Activated naive CD4-positive, alpha-beta T cell treated with anti-CD3 and anti-CD28 coated beads for 36 hours (primary cell): ENCODE results near the gene TNFRSF12A. TPM values are rescaled to one million over a fixed set of nuclear protein-coding genes. Genes with fewer than 3 reads are reported as not detected.

Source experiments
- CTCF ChIA-PET: fragments of 350-600 bp; sonication (Branson Sonifier 250); formaldehyde crosslinking; loops from one replicate; lab custom pipeline; 2021; ENCODE audit warnings: antibody characterized with exemption; lab: Charles Lee
- DNase-seq: peaks from one replicate; pipeline ENCODE4 v3.0.0-alpha.2; 2020
- H3K27ac Mint-ChIP-seq: one replicate; pipeline ENCODE4 v1.8.0; 2021; ENCODE audit warnings: mild to moderate bottlenecking, mixed read lengths
- H3K27me3 Mint-ChIP-seq: one replicate; pipeline ENCODE4 v1.8.0; 2021; ENCODE audit warnings: low read depth, mixed read lengths
- H3K36me3 Mint-ChIP-seq: one replicate; pipeline ENCODE4 v1.8.0; 2021; ENCODE audit warnings: low read depth, mixed read lengths
- H3K4me1 Mint-ChIP-seq: one replicate; pipeline ENCODE4 v1.8.0; 2021; ENCODE audit warnings: low read depth, mixed read lengths
- H3K4me3 Mint-ChIP-seq: one replicate; pipeline ENCODE4 v1.8.0; 2021; ENCODE audit warnings: mild to moderate bottlenecking, moderate library complexity, mixed read lengths
- H3K9me3 Mint-ChIP-seq: one replicate; pipeline ENCODE4 v1.8.0; 2021; ENCODE audit warnings: mixed read lengths
- intact Hi-C: fragments of 100-400 bp; cut with micrococcal nuclease; formaldehyde crosslinking; loops from one replicate; pipeline ENCODE4 v1.15.1; 2023
- total RNA-seq, 2 experiments: library from RNA; stranded (reverse); gene quantifications; one replicate each; pipeline ENCODE4 v1.2.3, GENCODE V29; 2021

Gene TNFRSF12A
- total RNA-seq, 2 experiments from 2014 or later = 0.88 to 0.96 TPM

- Mint-ChIP-seq H3K36me3 (no peaks in the 10 kb centered on the region), H3K4me1 (peaks cover 16% of the 10 kb centered on the region), H3K9me3 (no peaks in the 10 kb centered on the region), H3K4me3 (no peak overlapping the region), H3K27me3 (peaks cover 4% of the 10 kb centered on the region), H3K27ac (no peak overlapping the region)
- no peak for DNase-seq
- intact Hi-C loops = no loop called here
- CTCF ChIA-PET = no interaction called here
Measured at GRCh38 chr16:3014971-3015370, 5.2 kb upstream of the TNFRSF12A start.

- Mint-ChIP-seq H3K27me3 (peaks cover 5% of the 10 kb centered on the region), H3K4me3 (no peak overlapping the region), H3K27ac (no peak overlapping the region), H3K9me3 (no peaks in the 10 kb centered on the region), H3K36me3 (no peaks in the 10 kb centered on the region), H3K4me1 (peaks cover 22% of the 10 kb centered on the region)
- CTCF ChIA-PET = no interaction called here
- DNase-seq = no peak
- intact Hi-C loops = no loop called here
Measured at GRCh38 chr16:3015865-3016521, 4.2 kb upstream of the TNFRSF12A start.

GRCh38 chr16:3017344-3017743 is 2.8 kb upstream of the TNFRSF12A start:
- H3K27ac Mint-ChIP-seq = no peak overlapping the region
- H3K27me3 Mint-ChIP-seq = peaks cover 5% of the 10 kb centered on the region
- no peaks in the 10 kb centered on the region for H3K9me3 Mint-ChIP-seq
- DNase-seq = no peak
- no peaks in the 10 kb centered on the region for H3K36me3 Mint-ChIP-seq
- CTCF ChIA-PET = no interaction called here
- H3K4me1 Mint-ChIP-seq = peaks cover 31% of the 10 kb centered on the region
- intact Hi-C loops = no loop called here
- no peak overlapping the region for H3K4me3 Mint-ChIP-seq

DNA sequence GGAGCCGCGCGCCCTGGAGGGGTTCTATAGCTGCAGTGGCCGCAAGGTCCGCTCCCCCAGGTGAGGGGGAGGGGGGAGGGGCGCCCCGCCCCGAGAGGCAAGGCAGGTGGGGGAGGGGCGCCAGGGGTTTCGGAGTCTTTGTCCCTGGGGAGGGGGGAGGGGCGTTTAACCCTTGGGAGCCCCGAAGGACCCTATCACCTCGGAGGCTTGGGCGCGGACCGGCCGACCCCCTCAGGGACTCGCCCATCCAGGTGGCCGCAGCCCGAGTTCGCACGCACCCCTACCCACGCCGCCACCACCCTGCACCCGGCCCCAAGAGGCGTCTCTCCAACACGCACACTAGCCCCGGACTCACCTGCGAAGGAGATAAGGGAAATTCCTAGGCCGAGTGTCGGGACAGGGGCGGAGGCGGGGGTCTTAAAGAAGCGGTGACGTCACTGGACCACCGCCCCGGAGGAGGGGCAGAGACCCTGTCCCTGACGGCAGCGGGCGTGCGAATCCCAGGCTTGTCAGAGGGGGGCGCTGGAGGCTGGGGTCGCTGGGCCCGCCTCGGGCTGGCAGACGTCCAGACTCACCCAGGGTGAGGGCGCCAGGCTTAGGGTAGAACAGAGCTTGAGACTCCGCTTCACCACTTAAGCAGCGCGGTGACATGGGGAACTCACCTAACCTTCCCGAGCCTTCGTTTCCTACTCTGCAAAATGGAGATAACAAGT is 2.2 kb upstream of the TNFRSF12A start, which contains the start of gene CLDN6:
Gene CLDN6, minus strand, starts transcription at position 390 of the 713 bp plus-strand sequence. CDS start 2,162 bp downstream, outside the sequence.
- DNase-seq = peak; percentile 58
- H3K27ac Mint-ChIP-seq = no peak within 1 kb of the TSS
- H3K4me3 Mint-ChIP-seq = no peak within 1 kb of the TSS
- H3K9me3 Mint-ChIP-seq = no peaks in the 10 kb centered on the region
- H3K4me1 Mint-ChIP-seq = peaks cover 36% of the 10 kb centered on the region
- H3K36me3 Mint-ChIP-seq = no peaks in the 10 kb centered on the region
- H3K27me3 Mint-ChIP-seq = peaks cover 5% of the 10 kb centered on the region
- intact Hi-C loops = no loop called here
- CTCF ChIA-PET = interaction anchor here (1.0 to 17.7 kb wide), 3 partner anchors 10 to 14 kb away, joined by 4 to 310 read pairs (median 67); partner anchors contain the start of gene CLDN9

DNA sequence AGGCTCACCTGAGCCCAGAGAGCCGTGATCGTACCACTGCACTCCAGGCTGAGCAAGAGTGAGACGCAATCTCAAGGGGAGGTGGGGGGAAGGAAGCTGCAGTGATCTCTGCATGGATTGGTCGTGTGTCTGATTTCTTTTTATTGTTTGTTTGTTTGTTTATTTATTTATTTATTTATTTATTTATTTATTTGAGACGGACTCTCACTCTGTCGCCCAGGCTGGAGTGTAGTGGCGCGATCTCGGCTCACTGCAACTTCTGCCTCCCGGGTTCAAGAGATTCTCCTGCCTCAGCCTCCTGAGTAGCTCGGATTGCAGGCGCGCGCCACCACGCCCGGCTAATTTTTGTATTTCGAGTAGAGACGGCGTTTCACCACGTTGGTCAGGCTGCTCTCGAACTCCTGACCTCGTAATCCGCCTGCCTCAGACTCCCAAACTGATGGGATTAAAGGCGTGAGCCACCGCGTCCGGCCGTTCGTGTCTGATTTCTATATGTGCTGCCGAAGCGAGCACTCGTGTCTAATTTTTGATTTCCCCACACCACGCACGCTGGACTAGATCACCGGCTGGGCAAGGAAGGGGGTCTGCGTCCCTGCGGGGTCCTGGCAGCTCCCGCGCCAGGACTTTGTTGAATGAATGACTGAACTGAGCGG is 448 bp upstream of the TNFRSF12A start:
- Mint-ChIP-seq H3K27me3 (peaks cover 5% of the 10 kb centered on the region), H3K4me1 (peaks cover 44% of the 10 kb centered on the region), H3K36me3 (peaks cover 2% of the 10 kb centered on the region), H3K9me3 (no peaks in the 10 kb centered on the region), H3K4me3 (peak overlapping the region; percentile 79), H3K27ac (peak overlapping the region; percentile 46)
- intact Hi-C loops = loop anchor here (2.0 to 5.0 kb wide), 7 partner anchors 15 to 972 kb away; partner anchors contain the start of genes CLUAP1, NTHL1, SRRM2 and TSC2
- CTCF ChIA-PET = interaction anchor here (0.7 to 17.7 kb wide), 5 partner anchors 8 to 129 kb away, joined by 3 to 310 read pairs (median 14); partner anchors contain the start of gene CLDN9
- DNase-seq = no peak

GRCh38 chr16:3020604-3021448 is 658 bp downstream of the TNFRSF12A start:
- DNase-seq = peak; percentile 63
- intact Hi-C loops = loop anchor here (2.0 to 5.0 kb wide), 7 partner anchors 16 to 974 kb away; partner anchors contain the start of genes CLUAP1, NTHL1, SRRM2 and TSC2
- no peaks in the 10 kb centered on the region for H3K9me3 Mint-ChIP-seq
- peak overlapping the region; percentile 95 for H3K4me3 Mint-ChIP-seq
- peaks cover 2% of the 10 kb centered on the region for H3K36me3 Mint-ChIP-seq
- H3K27me3 Mint-ChIP-seq = peaks cover 5% of the 10 kb centered on the region
- peak overlapping the region; percentile 98 for H3K27ac Mint-ChIP-seq
- peaks cover 51% of the 10 kb centered on the region for H3K4me1 Mint-ChIP-seq
- CTCF ChIA-PET = interaction anchor here (0.5 to 17.7 kb wide), 6 partner anchors 7 to 108 kb away, joined by 4 to 310 read pairs (median 10); partner anchors contain the start of gene CLDN9

DNA sequence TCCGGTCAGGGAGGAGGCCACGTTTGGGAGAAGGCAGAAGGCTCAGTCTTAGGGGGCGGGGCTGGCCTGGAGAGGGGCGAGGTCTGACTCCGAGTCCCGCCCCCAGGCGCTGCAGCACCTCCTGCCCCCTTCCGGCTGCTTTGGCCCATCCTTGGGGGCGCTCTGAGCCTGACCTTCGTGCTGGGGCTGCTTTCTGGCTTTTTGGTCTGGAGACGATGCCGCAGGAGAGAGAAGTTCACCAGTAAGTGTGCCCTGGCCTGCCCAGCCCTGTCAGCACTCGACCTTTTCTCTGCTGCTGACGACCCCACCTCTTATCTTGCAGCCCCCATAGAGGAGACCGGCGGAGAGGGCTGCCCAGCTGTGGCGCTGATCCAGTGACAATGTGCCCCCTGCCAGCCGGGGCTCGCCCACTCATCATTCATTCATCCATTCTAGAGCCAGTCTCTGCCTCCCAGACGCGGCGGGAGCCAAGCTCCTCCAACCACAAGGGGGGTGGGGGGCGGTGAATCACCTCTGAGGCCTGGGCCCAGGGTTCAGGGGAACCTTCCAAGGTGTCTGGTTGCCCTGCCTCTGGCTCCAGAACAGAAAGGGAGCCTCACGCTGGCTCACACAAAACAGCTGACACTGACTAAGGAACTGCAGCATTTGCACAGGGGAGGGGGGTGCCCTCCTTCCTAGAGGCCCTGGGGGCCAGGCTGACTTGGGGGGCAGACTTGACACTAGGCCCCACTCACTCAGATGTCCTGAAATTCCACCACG is 1.5 kb downstream of the TNFRSF12A start:
- H3K4me3 Mint-ChIP-seq = peak overlapping the region; percentile 95
- peaks cover 51% of the 10 kb centered on the region for H3K4me1 Mint-ChIP-seq
- H3K9me3 Mint-ChIP-seq = no peaks in the 10 kb centered on the region
- H3K36me3 Mint-ChIP-seq = peaks cover 6% of the 10 kb centered on the region
- CTCF ChIA-PET = interaction anchor here (0.5 to 17.7 kb wide), 7 partner anchors 10 to 107 kb away, joined by 3 to 310 read pairs (median 4); partner anchors contain the start of gene CLDN9
- H3K27me3 Mint-ChIP-seq = peaks cover 5% of the 10 kb centered on the region
- intact Hi-C loops = loop anchor here (2.0 to 5.0 kb wide), 8 partner anchors 17 to 974 kb away; partner anchors contain the start of genes CLUAP1, NTHL1, PKMYT1 and SRRM2
- H3K27ac Mint-ChIP-seq = peak overlapping the region; percentile 98
- peak; percentile 90 for DNase-seq

DNA sequence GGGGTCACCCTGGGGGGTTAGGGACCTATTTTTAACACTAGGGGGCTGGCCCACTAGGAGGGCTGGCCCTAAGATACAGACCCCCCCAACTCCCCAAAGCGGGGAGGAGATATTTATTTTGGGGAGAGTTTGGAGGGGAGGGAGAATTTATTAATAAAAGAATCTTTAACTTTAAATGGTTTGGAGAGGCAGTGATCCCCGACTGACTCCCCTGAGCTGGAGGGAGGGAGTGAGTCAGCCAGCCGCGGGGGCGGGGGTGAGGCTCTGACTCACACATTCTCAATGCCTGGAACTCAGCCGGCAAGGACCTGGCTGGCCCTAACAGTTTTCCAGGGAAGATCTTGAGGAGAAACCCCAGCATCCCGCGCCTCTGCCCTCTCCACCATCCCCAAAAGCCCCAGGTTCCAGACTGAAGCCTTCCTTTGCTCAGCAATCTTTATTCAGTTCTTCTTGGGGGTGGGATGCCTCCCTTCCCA is 2.1 kb downstream of the TNFRSF12A start:
- peaks cover 11% of the 10 kb centered on the region for H3K36me3 Mint-ChIP-seq
- CTCF ChIA-PET = interaction anchor here (0.7 to 17.7 kb wide), 6 partner anchors 9 to 107 kb away, joined by 3 to 310 read pairs (median 5); partner anchors contain the start of gene CLDN9
- H3K27ac Mint-ChIP-seq = peak overlapping the region; percentile 98
- H3K4me3 Mint-ChIP-seq = peak overlapping the region; percentile 95
- DNase-seq = peak; percentile 95
- intact Hi-C loops = loop anchor here (2.0 to 5.0 kb wide), 6 partner anchors 35 to 975 kb away; partner anchors contain the start of genes CLUAP1, NTHL1, PKMYT1 and SRRM2
- H3K9me3 Mint-ChIP-seq = no peaks in the 10 kb centered on the region
- peaks cover 51% of the 10 kb centered on the region for H3K4me1 Mint-ChIP-seq
- peaks cover 5% of the 10 kb centered on the region for H3K27me3 Mint-ChIP-seq

GRCh38 chr16:3022684-3023414 is 2.7 kb downstream of the TNFRSF12A start:
- CTCF ChIA-PET = interaction anchor here (1.1 to 17.7 kb wide), 5 partner anchors 9 to 106 kb away, joined by 3 to 310 read pairs (median 7); partner anchors contain the start of gene CLDN9
- intact Hi-C loops = loop anchor here (2.0 to 5.0 kb wide), 6 partner anchors 34 to 976 kb away; partner anchors contain the start of genes CLUAP1, NTHL1, PKMYT1 and SRRM2
- peak overlapping the region; percentile 98 for H3K27ac Mint-ChIP-seq
- DNase-seq = peak; percentile 37
- H3K9me3 Mint-ChIP-seq = no peaks in the 10 kb centered on the region
- H3K4me1 Mint-ChIP-seq = peaks cover 51% of the 10 kb centered on the region
- H3K27me3 Mint-ChIP-seq = peaks cover 5% of the 10 kb centered on the region
- H3K4me3 Mint-ChIP-seq = peak overlapping the region; percentile 95
- H3K36me3 Mint-ChIP-seq = peaks cover 11% of the 10 kb centered on the region

DNA sequence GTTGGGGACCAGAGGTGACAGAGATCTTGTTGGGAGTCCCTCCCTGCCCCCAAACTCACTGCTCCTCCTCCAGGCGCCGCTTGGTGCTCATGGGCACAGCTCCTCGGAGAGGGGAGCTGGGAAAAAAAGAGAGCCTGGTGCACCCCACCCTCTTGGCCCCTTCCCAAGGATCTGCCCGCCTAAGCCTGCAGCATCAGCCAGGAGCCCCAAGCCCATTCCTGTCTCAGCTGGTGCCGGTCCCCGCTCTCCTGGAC is 3.2 kb downstream of the TNFRSF12A start:
- H3K9me3 Mint-ChIP-seq = no peaks in the 10 kb centered on the region
- intact Hi-C loops = loop anchor here (2.0 to 5.0 kb wide), 6 partner anchors 34 to 976 kb away; partner anchors contain the start of genes CLUAP1, NTHL1, PKMYT1 and SRRM2
- peaks cover 49% of the 10 kb centered on the region for H3K4me1 Mint-ChIP-seq
- H3K27me3 Mint-ChIP-seq = peaks cover 6% of the 10 kb centered on the region
- CTCF ChIA-PET = interaction anchor here (1.1 to 17.7 kb wide), 4 partner anchors 8 to 72 kb away, joined by 3 to 310 read pairs (median 35); partner anchors contain the start of gene CLDN9
- DNase-seq = peak; percentile 38
- H3K27ac Mint-ChIP-seq = peak overlapping the region; percentile 98
- peaks cover 11% of the 10 kb centered on the region for H3K36me3 Mint-ChIP-seq
- peak overlapping the region; percentile 95 for H3K4me3 Mint-ChIP-seq
